GM18858 (cell line): Measurements from ENCODE around the gene SRSF9.

Experiments
- ATAC-seq: cut with Tn5 transposase; IDR thresholded peaks from one replicate; pipeline ENCODE4 v1.9.1; 2021; ENCODE audit not compliant: unreplicated experiment

SRSF9 gene

GRCh38 chr12:120483621-120484020 lies 14.1 kb upstream of the SRSF9 start:
- no peak for ATAC-seq

- ATAC-seq, result no peak
These were observed 11.6 kb upstream of the SRSF9 start for GRCh38 chr12:120481022-120481767.

- ATAC-seq, result no peak
These were observed 10.7 kb upstream of the SRSF9 start for GRCh38 chr12:120480211-120480610.

- ATAC-seq, result no peak
These were observed 9.9 kb upstream of the SRSF9 start for GRCh38 chr12:120479458-120479857.

GRCh38 chr12:120475643-120476042 lies 6.1 kb upstream of the SRSF9 start:
- no peak for ATAC-seq

- ATAC-seq, result no peak
These were observed 5.0 kb upstream of the SRSF9 start for GRCh38 chr12:120474616-120474960.

GRCh38 chr12:120473807-120474615 lies 4.5 kb upstream of the SRSF9 start:
- no peak for ATAC-seq

GRCh38 chr12:120472521-120472920 lies 3.0 kb upstream of the SRSF9 start:
- no peak for ATAC-seq

- no peak for ATAC-seq
These were observed 719 bp upstream of the SRSF9 start for GRCh38 chr12:120470150-120470784.

- peak; percentile 5 for ATAC-seq
These were observed 613 bp downstream of the SRSF9 start for GRCh38 chr12:120468821-120469449.

- ATAC-seq, result no peak
These were observed 1.2 kb downstream of the SRSF9 start for GRCh38 chr12:120468325-120468820.

- no peak for ATAC-seq
These were observed 2.1 kb downstream of the SRSF9 start for GRCh38 chr12:120467439-120467838.

GRCh38 chr12:120466560-120467315 lies 2.8 kb downstream of the SRSF9 start:
- ATAC-seq, result no peak

- ATAC-seq, result no peak
These were observed 3.8 kb downstream of the SRSF9 start for GRCh38 chr12:120465756-120466155.

GRCh38 chr12:120463712-120464111 lies 5.8 kb downstream of the SRSF9 start:
- no peak for ATAC-seq

- no peak for ATAC-seq
These were observed 7.4 kb downstream of the SRSF9 start for GRCh38 chr12:120462099-120462640.

GRCh38 chr12:120460157-120460556 lies 9.4 kb downstream of the SRSF9 start:
- ATAC-seq, result no peak

- no peak for ATAC-seq
These were observed 12.4 kb downstream of the SRSF9 start for GRCh38 chr12:120457133-120457532.

GRCh38 chr12:120455302-120455701 lies 14.2 kb downstream of the SRSF9 start:
- ATAC-seq, result no peak

- ATAC-seq, result no peak
These were observed 15.6 kb downstream of the SRSF9 start for GRCh38 chr12:120453977-120454376.
